ENCODE results near the gene CFAP221. TPM values are rescaled to one million over a fixed set of nuclear protein-coding genes. Genes with fewer than 3 reads are reported as not detected.

The CFAP221 gene
- polyA plus RNA-seq, 1 donor (not counting 4 experiments of a cell fraction or from before 2014, with no cell fraction given): not detected

DNA sequence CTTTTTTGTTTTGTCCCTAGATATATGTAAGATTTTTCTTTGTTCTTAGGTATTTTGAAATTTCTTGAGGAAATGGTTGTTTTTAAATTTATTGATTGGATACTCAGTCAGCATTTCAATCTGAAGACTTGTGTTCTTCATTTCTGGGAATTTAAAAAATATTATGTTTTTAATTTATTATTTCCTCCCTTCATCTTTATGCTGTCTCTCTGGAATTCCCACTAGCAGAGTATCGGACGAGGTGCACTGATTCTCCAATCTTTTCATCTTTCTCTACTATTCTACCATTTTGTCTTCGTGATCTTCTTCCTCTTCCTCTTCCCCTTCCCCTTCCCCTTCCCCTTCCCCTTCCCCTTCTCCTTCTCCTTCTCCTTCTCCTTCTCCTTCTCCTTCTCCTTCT, 32.3 kb upstream of the CFAP221 start:
- H3K9me3 ChIP-seq (ENCODE audit: control insufficient read depth, low read depth, low read length): no peaks in the 10 kb centered on the region
- H3K9me1 ChIP-seq (ENCODE audit: control insufficient read depth, extremely low read depth, insufficient read depth, low read length): no peaks in the 10 kb centered on the region
- H3K9ac ChIP-seq (ENCODE audit: control insufficient read depth, extremely low read depth, insufficient read depth, low read length): no peak overlapping the region
- no peak for FAIRE-seq
- H3K36me3 ChIP-seq (ENCODE audit: control insufficient read depth in 2 of 2, extremely low read depth in 1 of 2, insufficient read depth in 2 of 2, low read length in 2 of 2): no peaks in the 10 kb centered on the region
- no peaks in the 10 kb centered on the region for H3K27me3 ChIP-seq (ENCODE audit: control insufficient read depth, extremely low read depth, insufficient read depth, low read length)
- no peak overlapping the region for H3K27ac ChIP-seq (ENCODE audit: control insufficient read depth, insufficient read depth, low read length)
- H4K20me1 ChIP-seq (ENCODE audit: control insufficient read depth, extremely low read depth, insufficient read depth, low read length): no peaks in the 10 kb centered on the region
- TF ChIP-seq CTCF (optimal IDR thresholded peaks at IDR 0.05 in 1 of 3, IDR thresholded peaks at IDR 0.05 in 1 of 3, conservative IDR thresholded peaks at IDR 0.05 in 1 of 3; ENCODE audit: extremely low read depth in 1 of 3, insufficient read depth in 2 of 3, low read length in 3 of 3) (no peak), EZH2 (IDR thresholded peaks at IDR 0.05; ENCODE audit: low read length) (no peak)
- dilution Hi-C loops (cut with MboI; ENCODE audit: extremely low pct_ligation_motif_present, low sequenced_read_pairs): no loop called here
- no peak for DNase-seq (ENCODE audit: low read depth, low spot score)
- H3K4me1 ChIP-seq (ENCODE audit: control insufficient read depth, extremely low read depth, insufficient read depth, low read length): no peaks in the 10 kb centered on the region
- no peaks in the 10 kb centered on the region for H3K79me2 ChIP-seq (ENCODE audit: control insufficient read depth, insufficient read depth, low read length)
- no peak overlapping the region for H3K4me3 ChIP-seq (ENCODE audit: control insufficient read depth in 2 of 3, extremely low read depth in 1 of 3, insufficient read depth in 2 of 3, low read depth in 1 of 3, low read length in 3 of 3)
- no peak overlapping the region for H2AFZ ChIP-seq (ENCODE audit: control insufficient read depth, low read length)
- H3K4me2 ChIP-seq (ENCODE audit: control insufficient read depth, extremely low read depth, insufficient read depth, low read depth, low read length): no peak overlapping the region

GRCh38 chr2:119512946-119513345, 31.3 kb upstream of the CFAP221 start:
- Histone ChIP-seq H2AFZ (ENCODE audit: control insufficient read depth, low read length) (no peak overlapping the region), H3K4me3 (ENCODE audit: control insufficient read depth in 2 of 3, extremely low read depth in 1 of 3, insufficient read depth in 2 of 3, low read depth in 1 of 3, low read length in 3 of 3) (no peak overlapping the region), H3K36me3 (ENCODE audit: control insufficient read depth in 2 of 2, extremely low read depth in 1 of 2, insufficient read depth in 2 of 2, low read length in 2 of 2) (no peaks in the 10 kb centered on the region), H3K4me1 (ENCODE audit: control insufficient read depth, extremely low read depth, insufficient read depth, low read length) (no peaks in the 10 kb centered on the region), H3K9me1 (ENCODE audit: control insufficient read depth, extremely low read depth, insufficient read depth, low read length) (no peaks in the 10 kb centered on the region), H3K79me2 (ENCODE audit: control insufficient read depth, insufficient read depth, low read length) (no peaks in the 10 kb centered on the region), H3K4me2 (ENCODE audit: control insufficient read depth, extremely low read depth, insufficient read depth, low read depth, low read length) (no peak overlapping the region), H3K27ac (ENCODE audit: control insufficient read depth, insufficient read depth, low read length) (no peak overlapping the region), H4K20me1 (ENCODE audit: control insufficient read depth, extremely low read depth, insufficient read depth, low read length) (no peaks in the 10 kb centered on the region), H3K27me3 (ENCODE audit: control insufficient read depth, extremely low read depth, insufficient read depth, low read length) (no peaks in the 10 kb centered on the region), H3K9ac (ENCODE audit: control insufficient read depth, extremely low read depth, insufficient read depth, low read length) (no peak overlapping the region), H3K9me3 (ENCODE audit: control insufficient read depth, low read depth, low read length) (no peaks in the 10 kb centered on the region)
- no peak for FAIRE-seq
- dilution Hi-C loops (cut with MboI; ENCODE audit: extremely low pct_ligation_motif_present, low sequenced_read_pairs): no loop called here
- TF ChIP-seq EZH2 (IDR thresholded peaks at IDR 0.05; ENCODE audit: low read length): no peak
- TF ChIP-seq CTCF (optimal IDR thresholded peaks at IDR 0.05 in 1 of 3, IDR thresholded peaks at IDR 0.05 in 1 of 3, conservative IDR thresholded peaks at IDR 0.05 in 1 of 3; ENCODE audit: extremely low read depth in 1 of 3, insufficient read depth in 2 of 3, low read length in 3 of 3): no peak
- no peak for DNase-seq (ENCODE audit: low read depth, low spot score)

Measured in keratinocyte (primary cell).